Measurements from ENCODE around the gene SLFN14. TPM values are rescaled to one million over a fixed set of nuclear protein-coding genes. Genes with fewer than 3 reads are reported as not detected.
A peak's percentile ranks its signal among the peaks of the same experiment; 100 is the strongest.

Gene SLFN14
- total RNA-seq: not detected
- polyA plus RNA-seq: not detected
- long read RNA-seq, donor 1: 0 reads
- long read RNA-seq, donor 2: 0 reads
- long read RNA-seq, donor 3: 0 reads
- long read RNA-seq, donor 4: 0 reads

GRCh38 chr17:35560703-35561102 is at the start of gene SLFN14:
Gene SLFN14 (minus strand): TSS chr17:35560819. CDS start chr17:35558062, 2,757 bp downstream.
- DNase-seq (no peak), ATAC-seq (peak in 1 of 2 donors; percentile 51)
- H3K27me3 ChIP-seq (ENCODE audit: control insufficient read depth, insufficient read depth): no peaks in the 10 kb centered on the region
- no peak within 1 kb of the TSS for H3K27ac ChIP-seq (ENCODE audit: low read length)
- intact Hi-C loops (cut with DNase I): no loop called here
- H3K9me3 ChIP-seq (ENCODE audit: control insufficient read depth, low read length): no peaks in the 10 kb centered on the region
- H3K4me1 ChIP-seq (ENCODE audit: control insufficient read depth, insufficient read depth, low read length): no peaks in the 10 kb centered on the region
- WGBS: 36% methylated on average over 3 of the region's 3 CpGs
- no peak within 1 kb of the TSS for H3K4me3 ChIP-seq (ENCODE audit: low read length)

- Histone ChIP-seq H3K4me3 (ENCODE audit: low read length) (no peak overlapping the region), H3K27ac (ENCODE audit: low read length) (no peak overlapping the region), H3K4me1 (ENCODE audit: control insufficient read depth, insufficient read depth, low read length) (no peaks in the 10 kb centered on the region), H3K27me3 (ENCODE audit: control insufficient read depth, insufficient read depth) (no peaks in the 10 kb centered on the region), H3K9me3 (ENCODE audit: control insufficient read depth, low read length) (no peaks in the 10 kb centered on the region)
- no peak for ATAC-seq
- intact Hi-C loops (cut with DNase I): loop anchor here in 2 of 4 donors (5.0 kb wide), 1 partner anchor 137 kb away; no protein-coding TSS in a partner anchor
- 98% methylated on average over 4 of the region's 4 CpGs for WGBS
- DNase-seq: no peak
Observed at GRCh38 chr17:35609831-35610230, 49.2 kb upstream of the SLFN14 start.

- Histone ChIP-seq H3K9me3 (ENCODE audit: control insufficient read depth, low read length) (no peaks in the 10 kb centered on the region), H3K4me1 (ENCODE audit: control insufficient read depth, insufficient read depth, low read length) (no peaks in the 10 kb centered on the region), H3K4me3 (ENCODE audit: low read length) (no peak overlapping the region), H3K27me3 (ENCODE audit: control insufficient read depth, insufficient read depth) (no peaks in the 10 kb centered on the region), H3K27ac (ENCODE audit: low read length) (no peak overlapping the region)
- intact Hi-C loops (cut with DNase I): no loop called here
- ATAC-seq (no peak), DNase-seq (no peak)
- 75% methylated on average over 3 of the region's 3 CpGs for WGBS
Observed at GRCh38 chr17:35607239-35607847, 46.7 kb upstream of the SLFN14 start.

- no peaks in the 10 kb centered on the region for H3K27me3 ChIP-seq (ENCODE audit: control insufficient read depth, insufficient read depth)
- no peaks in the 10 kb centered on the region for H3K4me1 ChIP-seq (ENCODE audit: control insufficient read depth, insufficient read depth, low read length)
- intact Hi-C loops (cut with DNase I): no loop called here
- no peak for ATAC-seq
- H3K9me3 ChIP-seq (ENCODE audit: control insufficient read depth, low read length): no peaks in the 10 kb centered on the region
- WGBS: 92% methylated on average over 2 of the region's 2 CpGs
- no peak overlapping the region for H3K4me3 ChIP-seq (ENCODE audit: low read length)
- no peak overlapping the region for H3K27ac ChIP-seq (ENCODE audit: low read length)
- DNase-seq: no peak
Observed at GRCh38 chr17:35605678-35606077, 45.1 kb upstream of the SLFN14 start.

GRCh38 chr17:35603674-35604073 is 43.1 kb upstream of the SLFN14 start:
- no peaks in the 10 kb centered on the region for H3K27me3 ChIP-seq (ENCODE audit: control insufficient read depth, insufficient read depth)
- no peak overlapping the region for H3K27ac ChIP-seq (ENCODE audit: low read length)
- no peak for DNase-seq
- intact Hi-C loops (cut with DNase I): no loop called here
- WGBS: 91% methylated on average over 7 of the region's 7 CpGs
- H3K4me3 ChIP-seq (ENCODE audit: low read length): no peak overlapping the region
- no peaks in the 10 kb centered on the region for H3K9me3 ChIP-seq (ENCODE audit: control insufficient read depth, low read length)
- H3K4me1 ChIP-seq (ENCODE audit: control insufficient read depth, insufficient read depth, low read length): no peaks in the 10 kb centered on the region
- ATAC-seq: no peak

GRCh38 chr17:35597604-35598003 is 37.0 kb upstream of the SLFN14 start:
- no peaks in the 10 kb centered on the region for H3K4me1 ChIP-seq (ENCODE audit: control insufficient read depth, insufficient read depth, low read length)
- WGBS: 75% methylated on average over 5 of the region's 5 CpGs
- H3K27ac ChIP-seq (ENCODE audit: low read length): no peak overlapping the region
- no peak overlapping the region for H3K4me3 ChIP-seq (ENCODE audit: low read length)
- DNase-seq: no peak
- no peak for ATAC-seq
- H3K27me3 ChIP-seq (ENCODE audit: control insufficient read depth, insufficient read depth): no peaks in the 10 kb centered on the region
- H3K9me3 ChIP-seq (ENCODE audit: control insufficient read depth, low read length): no peaks in the 10 kb centered on the region
- intact Hi-C loops (cut with DNase I): no loop called here

- WGBS: 85% methylated on average over 54 of the region's 54 CpGs
- intact Hi-C loops (cut with DNase I): no loop called here
- Histone ChIP-seq H3K4me1 (ENCODE audit: control insufficient read depth, insufficient read depth, low read length) (no peaks in the 10 kb centered on the region), H3K9me3 (ENCODE audit: control insufficient read depth, low read length) (no peaks in the 10 kb centered on the region), H3K4me3 (ENCODE audit: low read length) (no peak overlapping the region), H3K27ac (ENCODE audit: low read length) (no peak overlapping the region), H3K27me3 (ENCODE audit: control insufficient read depth, insufficient read depth) (no peaks in the 10 kb centered on the region)
- peak; percentile 49 to 56 for ATAC-seq
- peak in 1 of 3 donors; percentile 58 for DNase-seq
Observed at GRCh38 chr17:35596530-35597233, 36.1 kb upstream of the SLFN14 start.

- Histone ChIP-seq H3K27ac (ENCODE audit: low read length) (no peak overlapping the region), H3K27me3 (ENCODE audit: control insufficient read depth, insufficient read depth) (no peaks in the 10 kb centered on the region), H3K9me3 (ENCODE audit: control insufficient read depth, low read length) (no peaks in the 10 kb centered on the region), H3K4me3 (ENCODE audit: low read length) (no peak overlapping the region), H3K4me1 (ENCODE audit: control insufficient read depth, insufficient read depth, low read length) (no peaks in the 10 kb centered on the region)
- intact Hi-C loops (cut with DNase I): no loop called here
- 61% methylated on average over 4 of the region's 4 CpGs for whole genome bisulfite sequencing
- no peak for DNase-seq
- no peak for ATAC-seq
Observed at GRCh38 chr17:35596072-35596471, 35.5 kb upstream of the SLFN14 start.

GRCh38 chr17:35588196-35588920 is 27.7 kb upstream of the SLFN14 start:
- H3K9me3 ChIP-seq (ENCODE audit: control insufficient read depth, low read length): no peaks in the 10 kb centered on the region
- H3K4me1 ChIP-seq (ENCODE audit: control insufficient read depth, insufficient read depth, low read length): no peaks in the 10 kb centered on the region
- intact Hi-C loops (cut with DNase I): no loop called here
- no peaks in the 10 kb centered on the region for H3K27me3 ChIP-seq (ENCODE audit: control insufficient read depth, insufficient read depth)
- H3K4me3 ChIP-seq (ENCODE audit: low read length): peak overlapping the region; percentile 89
- ATAC-seq (no peak), DNase-seq (peak in 1 of 3 donors; percentile 42)
- 70% methylated on average over 12 of the region's 12 CpGs for WGBS
- no peak overlapping the region for H3K27ac ChIP-seq (ENCODE audit: low read length)

- peak within 1 kb of the TSS; percentile 96 for H3K27ac ChIP-seq (ENCODE audit: low read length)
- H3K9me3 ChIP-seq (ENCODE audit: control insufficient read depth, low read length): no peaks in the 10 kb centered on the region
- intact Hi-C loops (cut with DNase I): no loop called here
- H3K4me1 ChIP-seq (ENCODE audit: control insufficient read depth, insufficient read depth, low read length): no peaks in the 10 kb centered on the region
- WGBS: under 1% methylated on average over 50 of the region's 50 CpGs
- ATAC-seq: peak; percentile 95 to 97
- DNase-seq: peak; percentile 92 to 97 (median 97)
- H3K4me3 ChIP-seq (ENCODE audit: low read length): peak within 1 kb of the TSS; percentile 89
- no peaks in the 10 kb centered on the region for H3K27me3 ChIP-seq (ENCODE audit: control insufficient read depth, insufficient read depth)
Observed at GRCh38 chr17:35587074-35587961, 26.7 kb upstream of the SLFN14 start, which contains the start of gene AP2B1. Gene AP2B1 (plus strand): TSS chr17:35587322. CDS start chr17:35594031, 6,709 bp downstream.

Measured in right cardiac atrium (tissue), 5 donors.